SK-N-SH (cell line): Measurements from ENCODE around the gene HES1. TPM values are rescaled to one million over a fixed set of nuclear protein-coding genes. Genes with fewer than 3 reads are reported as not detected.

ENCODE experiments used
- CTCF ChIA-PET: fragments of 300-600, 350-600 bp; formaldehyde crosslinking; extraction: SDS; loops from one replicate; lab custom pipeline; 2021; lab: Yijun Ruan, JAX
- POLR2A ChIA-PET: fragments of 350-600 bp; sonication (Branson Sonifier 250); formaldehyde crosslinking; extraction: SDS; loops from one replicate; lab custom pipeline; 2020; ENCODE audit warnings: antibody characterized with exemption, inconsistent platforms; lab: Yijun Ruan, JAX
- DNase-seq: peaks from one replicate; pipeline ENCODE4 v3.0.0; 2012
- H2AFZ ChIP-seq: fragments of 200-600 bp; sonication (generic); 2 replicates; pipeline ENCODE4 v1.8.1; 2016; ENCODE audit warnings: antibody characterized with exemption, mild to moderate bottlenecking, low read depth
- H3F3A ChIP-seq: fragments of 200-600 bp; sonication (generic); replicated peaks from 2 replicates; pipeline ENCODE3; 2016; ENCODE audit warnings: antibody characterized with exemption, mild to moderate bottlenecking; ENCODE audit not compliant: insufficient read depth
- H3K27ac ChIP-seq, 2 experiments: fragments of 200-500 bp in 1 of 2; fragments of 200-600 bp in 1 of 2; sonication (Bioruptor generic) in 1 of 2; sonication (generic), shearing (Covaris generic) in 1 of 2; 2 replicates each; pipeline versions ENCODE4 v1.5.1 to v1.6.1; 2014 to 2016; ENCODE audit warnings: low read depth in 2 of 2, inconsistent platforms in 1 of 2, low read length in 1 of 2, mild to moderate bottlenecking in 1 of 2, mixed read lengths in 1 of 2
- H3K27me3 ChIP-seq: fragments of 200-600 bp; sonication (generic), shearing (Covaris generic); 2 replicates; pipeline ENCODE4 v1.6.1; 2016; ENCODE audit warnings: mixed run types; ENCODE audit not compliant: insufficient read depth
- H3K36me3 ChIP-seq, 2 experiments: fragments of 200-500 bp in 1 of 2; fragments of 200-600 bp in 1 of 2; sonication (Bioruptor generic) in 1 of 2; sonication (generic) in 1 of 2; replicated peaks in 1 of 2; 2 replicates each; pipeline versions ENCODE3 to v1.5.1; 2014 to 2016; ENCODE audit warnings: low read length in 1 of 2, mild to moderate bottlenecking in 1 of 2; ENCODE audit not compliant: insufficient read depth in 2 of 2, control insufficient read depth in 1 of 2
- H3K4me1 ChIP-seq, 2 experiments: fragments of 200-500 bp in 1 of 2; fragments of 200-600 bp in 1 of 2; sonication (Bioruptor generic) in 1 of 2; sonication (generic), shearing (Covaris generic) in 1 of 2; 2 replicates each; pipeline versions ENCODE4 v1.5.1 to v1.6.1; 2014 to 2016; ENCODE audit warnings: low read depth in 1 of 2, low read length in 1 of 2, mixed run types in 1 of 2; ENCODE audit not compliant: insufficient read depth in 2 of 2, control insufficient read depth in 1 of 2
- H3K4me2 ChIP-seq: fragments of 200-600 bp; sonication (generic), shearing (Covaris generic); 2 replicates; pipeline ENCODE4 v1.6.1; 2017; ENCODE audit warnings: mixed run types
- H3K4me3 ChIP-seq, 2 experiments: fragments of 200-500 bp in 1 of 2; fragments of 200-600 bp in 1 of 2; sonication (Bioruptor generic) in 1 of 2; sonication (generic), shearing (Covaris generic) in 1 of 2; 2 replicates each; pipeline versions ENCODE4 v1.5.1 to v1.8.1; 2014 to 2016; ENCODE audit warnings: low read depth in 2 of 2, inconsistent platforms in 1 of 2, low read length in 1 of 2, mild to moderate bottlenecking in 1 of 2, mixed read lengths in 1 of 2, moderate library complexity in 1 of 2
- H3K79me2 ChIP-seq: fragments of 200-600 bp; sonication (generic); 2 replicates; pipeline ENCODE4 v1.8.1; 2017; ENCODE audit warnings: mild to moderate bottlenecking; ENCODE audit not compliant: insufficient read depth
- H3K9ac ChIP-seq: fragments of 200-600 bp; sonication (generic); 2 replicates; pipeline ENCODE4 v1.6.1; 2017; ENCODE audit warnings: mixed run types
- H3K9me2 ChIP-seq: fragments of 200-600 bp; sonication (generic); 2 replicates; pipeline ENCODE4 v1.6.1; 2017; ENCODE audit warnings: mixed run types
- H3K9me3 ChIP-seq: fragments of 200-600 bp; sonication (generic); 2 replicates; pipeline ENCODE4 v1.6.1; 2017; ENCODE audit warnings: mixed run types, mild to moderate bottlenecking, moderate library complexity
- H4K20me1 ChIP-seq: fragments of 200-600 bp; sonication (generic); 2 replicates; pipeline ENCODE4 v1.6.1; 2017; ENCODE audit warnings: mild to moderate bottlenecking, mixed run types; ENCODE audit not compliant: insufficient read depth
- CTCF ChIP-seq: fragments of 200-600 bp; sonication (generic); IDR thresholded peaks from 2 replicates; pipeline ENCODE4 v1.6.1; 2017; ENCODE audit warnings: antibody characterized with exemption, mild to moderate bottlenecking, moderate library complexity
- ELF1 ChIP-seq: IDR thresholded peaks from 2 replicates; pipeline ENCODE4 v1.4.0; 2012
- EP300 ChIP-seq, 2 experiments: IDR thresholded peaks; 2 replicates each; pipeline versions ENCODE4 v1.4.0 to v1.6.1; 2012; ENCODE audit warnings: borderline replicate concordance in 1 of 2, low read depth in 1 of 2, low read length in 1 of 2
- EZH2phosphoT487 ChIP-seq: fragments of 200-600 bp; sonication (generic); IDR thresholded peaks from 2 replicates; pipeline ENCODE4 v1.6.1; 2017; ENCODE audit warnings: low read depth, mixed run types, mild to moderate bottlenecking, antibody characterized with exemption, moderate library complexity, borderline replicate concordance
- POLR2AphosphoS5 ChIP-seq: IDR thresholded peaks from 2 replicates; pipeline ENCODE4 v1.6.1; 2012; ENCODE audit warnings: low read depth, low read length
- RCOR1 ChIP-seq: fragments of 150-350 bp; IDR thresholded peaks from 2 replicates; pipeline ENCODE4 v1.6.1; 2017; ENCODE audit warnings: antibody characterized with exemption, low read length
- SIN3A ChIP-seq: IDR thresholded peaks from 2 replicates; pipeline ENCODE4 v1.6.1; 2012; ENCODE audit warnings: low read depth, mild to moderate bottlenecking, low read length, moderate library complexity, borderline replicate concordance
- YY1 ChIP-seq: IDR thresholded peaks from 2 replicates; pipeline ENCODE4 v1.4.0; 2012; ENCODE audit warnings: low read depth, mild to moderate bottlenecking
- WGBS: methylation state at CpG from one replicate; pipeline ENCODE4 v1.1.6; 2017; ENCODE audit warnings: low lambda C conversion rate; 5-methylcytosine and 5-hydroxymethylcytosine counted together
- polyA plus RNA-seq, 3 experiments: library from polyadenylated mRNA; depleted of rRNA; stranded (reverse); fragments of >200 nt; gene quantifications; 2 replicates each; pipeline ENCODE4 v1.2.3, GENCODE V29; 2012
- TF ChIP-seq, protein P1 (sequence below): IDR thresholded peaks from 2 replicates; pipeline ENCODE4 v1.4.0; 2012; ENCODE audit warnings: low read depth, borderline replicate concordance
- TF ChIP-seq, protein P2 (sequence below): IDR thresholded peaks from 2 replicates; pipeline ENCODE4 v1.4.0; 2012; ENCODE audit warnings: low read depth
- TF ChIP-seq, protein P3 (sequence below): IDR thresholded peaks from 2 replicates; pipeline ENCODE4; 2012
- TF ChIP-seq, protein P4 (sequence below): fragments of 150-350 bp; IDR thresholded peaks from 2 replicates; pipeline ENCODE4 v1.6.1; 2017; ENCODE audit warnings: antibody characterized with exemption, low read length, low read depth, borderline replicate concordance

The HES1 gene
- polyA plus RNA-seq, 1 of the 3 experiments (the other 2 are of a cell fraction) = 225 TPM

DNA sequence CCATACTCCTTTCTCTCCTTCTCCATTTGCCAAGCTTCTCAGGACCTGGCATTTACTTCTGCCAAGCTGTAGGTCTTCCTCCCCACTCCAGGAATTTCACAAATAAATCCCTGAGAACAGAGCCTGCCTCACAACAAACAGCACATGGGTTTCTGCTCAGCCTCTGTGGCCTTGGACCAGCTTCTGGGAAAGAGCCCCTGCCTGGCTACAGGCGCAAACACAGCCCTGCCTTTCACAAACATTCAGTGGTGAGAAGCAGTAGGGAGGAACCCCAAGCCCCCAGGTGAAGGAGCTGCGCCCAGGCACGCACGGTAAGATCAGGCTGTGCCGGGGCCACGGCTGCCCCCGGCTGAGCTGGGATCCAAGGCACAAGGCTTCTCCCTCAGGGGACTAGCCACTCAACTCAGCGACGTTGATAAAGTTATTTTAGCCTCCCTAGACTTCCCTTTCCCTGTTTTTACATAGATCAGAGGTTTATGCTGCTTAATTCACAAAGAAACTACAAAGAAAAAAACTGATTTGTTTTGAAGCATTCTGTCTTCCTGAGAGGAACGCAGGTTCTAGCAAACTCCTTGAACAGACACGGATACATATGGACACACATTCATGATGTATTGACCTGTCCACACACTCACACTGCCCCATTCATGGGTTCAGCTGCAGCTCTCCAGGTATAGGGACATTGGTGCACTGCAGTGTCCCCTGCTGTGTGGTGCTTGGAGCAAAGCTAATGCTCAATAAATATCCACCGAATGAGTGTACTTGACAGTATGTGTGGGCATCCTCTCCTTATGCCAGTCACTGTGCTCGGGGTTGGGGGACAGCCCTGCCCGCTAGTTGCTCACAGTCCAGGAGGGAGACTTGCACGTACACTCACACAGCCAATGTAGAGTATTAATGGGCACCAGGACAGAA, 25.4 kb downstream of the HES1 start:
- no peak for DNase-seq
- no peak overlapping the region for H3K4me3 ChIP-seq
- TF ChIP-seq SIN3A (no peak), RCOR1 (no peak)
- TF ChIP-seq, protein P1, sequence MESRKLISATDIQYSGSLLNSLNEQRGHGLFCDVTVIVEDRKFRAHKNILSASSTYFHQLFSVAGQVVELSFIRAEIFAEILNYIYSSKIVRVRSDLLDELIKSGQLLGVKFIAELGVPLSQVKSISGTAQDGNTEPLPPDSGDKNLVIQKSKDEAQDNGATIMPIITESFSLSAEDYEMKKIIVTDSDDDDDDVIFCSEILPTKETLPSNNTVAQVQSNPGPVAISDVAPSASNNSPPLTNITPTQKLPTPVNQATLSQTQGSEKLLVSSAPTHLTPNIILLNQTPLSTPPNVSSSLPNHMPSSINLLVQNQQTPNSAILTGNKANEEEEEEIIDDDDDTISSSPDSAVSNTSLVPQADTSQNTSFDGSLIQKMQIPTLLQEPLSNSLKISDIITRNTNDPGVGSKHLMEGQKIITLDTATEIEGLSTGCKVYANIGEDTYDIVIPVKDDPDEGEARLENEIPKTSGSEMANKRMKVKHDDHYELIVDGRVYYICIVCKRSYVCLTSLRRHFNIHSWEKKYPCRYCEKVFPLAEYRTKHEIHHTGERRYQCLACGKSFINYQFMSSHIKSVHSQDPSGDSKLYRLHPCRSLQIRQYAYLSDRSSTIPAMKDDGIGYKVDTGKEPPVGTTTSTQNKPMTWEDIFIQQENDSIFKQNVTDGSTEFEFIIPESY = no peak
- TF ChIP-seq, protein P2, sequence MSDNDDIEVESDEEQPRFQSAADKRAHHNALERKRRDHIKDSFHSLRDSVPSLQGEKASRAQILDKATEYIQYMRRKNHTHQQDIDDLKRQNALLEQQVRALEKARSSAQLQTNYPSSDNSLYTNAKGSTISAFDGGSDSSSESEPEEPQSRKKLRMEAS = no peak
- TF ChIP-seq, protein P3, sequence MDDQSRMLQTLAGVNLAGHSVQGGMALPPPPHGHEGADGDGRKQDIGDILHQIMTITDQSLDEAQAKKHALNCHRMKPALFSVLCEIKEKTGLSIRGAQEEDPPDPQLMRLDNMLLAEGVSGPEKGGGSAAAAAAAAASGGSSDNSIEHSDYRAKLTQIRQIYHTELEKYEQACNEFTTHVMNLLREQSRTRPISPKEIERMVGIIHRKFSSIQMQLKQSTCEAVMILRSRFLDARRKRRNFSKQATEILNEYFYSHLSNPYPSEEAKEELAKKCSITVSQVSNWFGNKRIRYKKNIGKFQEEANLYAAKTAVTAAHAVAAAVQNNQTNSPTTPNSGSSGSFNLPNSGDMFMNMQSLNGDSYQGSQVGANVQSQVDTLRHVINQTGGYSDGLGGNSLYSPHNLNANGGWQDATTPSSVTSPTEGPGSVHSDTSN = no peak
- CTCF ChIA-PET = interaction anchor here (0.9 to 3.1 kb wide), 2 partner anchors 23 to 154 kb away, joined by 4 to 9 read pairs; no protein-coding TSS in a partner anchor
- H3F3A ChIP-seq = no peaks in the 10 kb centered on the region
- H2AFZ ChIP-seq = no peak overlapping the region
- no peaks in the 10 kb centered on the region for H4K20me1 ChIP-seq
- no peaks in the 10 kb centered on the region; the same call in 1 of the 2 replicates for H3K9me3 ChIP-seq
- H3K4me1 ChIP-seq = peaks cover 0 to 1% of the 10 kb centered on the region in 2 experiments; a peak in 2 of 4 replicates
- no peaks in the 10 kb centered on the region for H3K36me3 ChIP-seq
- no peak overlapping the region for H3K4me2 ChIP-seq
- POLR2A ChIA-PET = no interaction called here
- no peak overlapping the region for H3K9ac ChIP-seq
- H3K79me2 ChIP-seq = no peaks in the 10 kb centered on the region
- peaks cover 23% of the 10 kb centered on the region for H3K27me3 ChIP-seq
- no peak overlapping the region for H3K27ac ChIP-seq
- 76% methylated on average over 11 of the region's 15 CpGs for WGBS
- no peaks in the 10 kb centered on the region for H3K9me2 ChIP-seq

DNA sequence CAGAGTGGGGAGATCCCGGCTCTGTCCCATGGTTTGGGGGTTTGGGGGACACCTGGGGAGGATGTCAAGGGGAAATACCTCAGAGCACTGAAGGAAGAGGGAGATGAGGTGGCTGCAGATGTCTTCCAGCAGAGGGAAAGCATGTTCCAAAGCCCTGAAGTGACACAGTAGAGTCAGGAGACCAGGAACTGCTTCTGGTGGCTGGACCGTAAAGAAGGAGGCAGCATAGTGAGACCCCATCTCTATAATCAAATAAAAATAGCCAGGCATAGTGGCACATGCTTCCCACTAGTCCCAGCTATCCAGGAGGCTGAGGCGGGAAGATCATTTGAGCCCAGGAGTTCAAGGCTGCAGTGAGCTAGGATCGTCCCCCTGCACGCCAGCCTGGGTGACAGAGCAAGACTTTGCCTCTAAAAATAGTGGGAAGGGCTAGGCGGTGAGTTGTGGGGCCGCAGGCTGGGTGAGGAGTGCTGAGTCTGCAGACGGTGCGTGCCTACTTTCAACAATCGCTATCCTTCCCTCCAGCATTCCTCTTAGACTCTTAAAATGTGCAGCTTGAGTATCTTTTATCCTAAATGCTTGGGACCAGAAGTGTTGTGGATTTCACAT, 26.2 kb downstream of the HES1 start:
- 76% methylated on average over 10 of the region's 10 CpGs for WGBS
- no peaks in the 10 kb centered on the region for H3F3A ChIP-seq
- H3K9ac ChIP-seq = no peak overlapping the region
- peaks cover 23% of the 10 kb centered on the region for H3K27me3 ChIP-seq
- H3K79me2 ChIP-seq = no peaks in the 10 kb centered on the region
- no peak overlapping the region for H3K4me3 ChIP-seq
- no peak overlapping the region for H2AFZ ChIP-seq
- no peaks in the 10 kb centered on the region for H3K36me3 ChIP-seq
- DNase-seq = no peak
- no peaks in the 10 kb centered on the region for H3K9me2 ChIP-seq
- ChIA-PET POLR2A (no interaction called here), CTCF (interaction anchor here (0.9 to 3.1 kb wide), 2 partner anchors 24 to 153 kb away, joined by 4 to 9 read pairs; no protein-coding TSS in a partner anchor)
- H3K4me2 ChIP-seq = no peak overlapping the region
- no peaks in the 10 kb centered on the region for H4K20me1 ChIP-seq
- no peak overlapping the region for H3K27ac ChIP-seq
- H3K9me3 ChIP-seq = no peaks in the 10 kb centered on the region; the same call in 1 of the 2 replicates
- H3K4me1 ChIP-seq = peaks cover 4 to 9% of the 10 kb centered on the region in 2 experiments; a peak in 3 of 4 replicates
- TF ChIP-seq CTCF (no peak), POLR2AphosphoS5 (no peak), YY1 (no peak), EP300 (IDR thresholded peaks at IDR 0.05; ENCODE audit: borderline replicate concordance in 1 of 2, low read depth in 1 of 2, low read length in 1 of 2) (no peak), ELF1 (no peak), EZH2phosphoT487 (no peak)
- TF ChIP-seq, protein P2 = no peak
- TF ChIP-seq, protein P4, sequence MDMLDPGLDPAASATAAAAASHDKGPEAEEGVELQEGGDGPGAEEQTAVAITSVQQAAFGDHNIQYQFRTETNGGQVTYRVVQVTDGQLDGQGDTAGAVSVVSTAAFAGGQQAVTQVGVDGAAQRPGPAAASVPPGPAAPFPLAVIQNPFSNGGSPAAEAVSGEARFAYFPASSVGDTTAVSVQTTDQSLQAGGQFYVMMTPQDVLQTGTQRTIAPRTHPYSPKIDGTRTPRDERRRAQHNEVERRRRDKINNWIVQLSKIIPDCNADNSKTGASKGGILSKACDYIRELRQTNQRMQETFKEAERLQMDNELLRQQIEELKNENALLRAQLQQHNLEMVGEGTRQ = no peak
- TF ChIP-seq, protein P1 = no peak
